SK-N-SH (cell line): Measurements from ENCODE around the gene PRR20G.

Source experiments
- EP300 ChIP-seq, 2 experiments: IDR thresholded peaks; 2 replicates each; pipeline versions ENCODE4 v1.4.0 to v1.6.1; 2012; ENCODE audit warnings: borderline replicate concordance in 1 of 2, low read depth in 1 of 2, low read length in 1 of 2
- FOSL2 ChIP-seq: IDR thresholded peaks from 2 replicates; pipeline ENCODE4 v1.4.0; 2012; ENCODE audit warnings: low read depth, mild to moderate bottlenecking, moderate library complexity, borderline replicate concordance
- FOXJ3 ChIP-seq: sonication (generic); formaldehyde crosslinking; IDR thresholded peaks from 2 replicates; pipeline ENCODE4 v1.5.1; 2020; ENCODE audit warnings: mild to moderate bottlenecking, missing genetic modification reagents
- NFIC ChIP-seq: IDR thresholded peaks from 2 replicates; pipeline ENCODE4 v1.4.0; 2012; ENCODE audit warnings: borderline replicate concordance
- POLR2AphosphoS5 ChIP-seq: IDR thresholded peaks from 2 replicates; pipeline ENCODE4 v1.6.1; 2012; ENCODE audit warnings: low read depth, low read length
- RAD21 ChIP-seq: IDR thresholded peaks from 2 replicates; pipeline ENCODE4 v1.6.1; 2012; ENCODE audit warnings: mild to moderate bottlenecking, low read length
- SMC3 ChIP-seq: IDR thresholded peaks from 2 replicates; pipeline ENCODE4 v1.6.1; 2012; ENCODE audit warnings: low read depth, low read length, improper control_type of control experiment
- TAF1 ChIP-seq: IDR thresholded peaks from 2 replicates; pipeline ENCODE4 v1.6.1; 2012; ENCODE audit warnings: low read depth, mild to moderate bottlenecking, low read length, moderate library complexity, borderline replicate concordance
- TCF12 ChIP-seq: IDR thresholded peaks from 2 replicates; pipeline ENCODE4 v1.4.0; 2012
- YY1 ChIP-seq: IDR thresholded peaks from 2 replicates; pipeline ENCODE4 v1.4.0; 2012; ENCODE audit warnings: low read depth, mild to moderate bottlenecking
- TF ChIP-seq, protein P1 (sequence below): fragments of 200-600 bp; sonication (generic); IDR thresholded peaks from 2 replicates; pipeline ENCODE4 v1.6.1; 2017; ENCODE audit warnings: antibody characterized with exemption, mild to moderate bottlenecking, moderate library complexity
- TF ChIP-seq, protein P2 (sequence below): IDR thresholded peaks from 2 replicates; pipeline ENCODE4 v1.4.0; 2012; ENCODE audit warnings: low read depth
- TF ChIP-seq, protein P3 (sequence below): fragments of 150-350 bp; IDR thresholded peaks from 2 replicates; pipeline ENCODE4 v1.6.1; 2017; ENCODE audit warnings: antibody characterized with exemption, low read length, low read depth, borderline replicate concordance
- TF ChIP-seq, protein P4 (sequence below): IDR thresholded peaks from 2 replicates; pipeline ENCODE4 v1.6.1; 2012; ENCODE audit warnings: mild to moderate bottlenecking, low read depth, low read length, moderate library complexity

DNA sequence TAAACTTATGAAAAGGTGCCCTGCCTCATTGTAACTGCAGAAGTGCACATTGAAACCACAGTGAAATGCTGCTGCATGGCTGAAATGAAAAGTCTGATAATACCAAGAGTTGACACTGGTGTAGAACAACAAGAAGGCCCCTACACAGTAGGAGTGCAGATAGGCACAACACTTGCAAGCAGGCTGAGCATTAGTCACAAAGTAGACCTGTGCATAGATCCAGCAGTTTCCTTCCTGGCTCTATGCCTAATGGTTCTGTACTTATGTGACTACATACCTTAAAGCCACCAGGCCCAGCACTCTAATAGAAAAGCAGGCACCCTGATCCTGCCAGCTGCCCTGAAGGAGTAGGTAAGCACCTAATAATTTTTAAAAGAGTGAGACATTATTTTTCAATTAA, 53.1 kb downstream of the PRR20G start:
- TF ChIP-seq TAF1 (no peak), FOXJ3 (no peak), SMC3 (no peak), EP300 (IDR thresholded peaks at IDR 0.05; ENCODE audit: borderline replicate concordance in 1 of 2, low read depth in 1 of 2, low read length in 1 of 2) (no peak), POLR2AphosphoS5 (no peak), FOSL2 (no peak), RAD21 (no peak), TCF12 (no peak), NFIC (no peak), YY1 (no peak)
- TF ChIP-seq, protein P1, sequence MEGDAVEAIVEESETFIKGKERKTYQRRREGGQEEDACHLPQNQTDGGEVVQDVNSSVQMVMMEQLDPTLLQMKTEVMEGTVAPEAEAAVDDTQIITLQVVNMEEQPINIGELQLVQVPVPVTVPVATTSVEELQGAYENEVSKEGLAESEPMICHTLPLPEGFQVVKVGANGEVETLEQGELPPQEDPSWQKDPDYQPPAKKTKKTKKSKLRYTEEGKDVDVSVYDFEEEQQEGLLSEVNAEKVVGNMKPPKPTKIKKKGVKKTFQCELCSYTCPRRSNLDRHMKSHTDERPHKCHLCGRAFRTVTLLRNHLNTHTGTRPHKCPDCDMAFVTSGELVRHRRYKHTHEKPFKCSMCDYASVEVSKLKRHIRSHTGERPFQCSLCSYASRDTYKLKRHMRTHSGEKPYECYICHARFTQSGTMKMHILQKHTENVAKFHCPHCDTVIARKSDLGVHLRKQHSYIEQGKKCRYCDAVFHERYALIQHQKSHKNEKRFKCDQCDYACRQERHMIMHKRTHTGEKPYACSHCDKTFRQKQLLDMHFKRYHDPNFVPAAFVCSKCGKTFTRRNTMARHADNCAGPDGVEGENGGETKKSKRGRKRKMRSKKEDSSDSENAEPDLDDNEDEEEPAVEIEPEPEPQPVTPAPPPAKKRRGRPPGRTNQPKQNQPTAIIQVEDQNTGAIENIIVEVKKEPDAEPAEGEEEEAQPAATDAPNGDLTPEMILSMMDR = no peak
- TF ChIP-seq, protein P2, sequence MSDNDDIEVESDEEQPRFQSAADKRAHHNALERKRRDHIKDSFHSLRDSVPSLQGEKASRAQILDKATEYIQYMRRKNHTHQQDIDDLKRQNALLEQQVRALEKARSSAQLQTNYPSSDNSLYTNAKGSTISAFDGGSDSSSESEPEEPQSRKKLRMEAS = no peak
- TF ChIP-seq, protein P3, sequence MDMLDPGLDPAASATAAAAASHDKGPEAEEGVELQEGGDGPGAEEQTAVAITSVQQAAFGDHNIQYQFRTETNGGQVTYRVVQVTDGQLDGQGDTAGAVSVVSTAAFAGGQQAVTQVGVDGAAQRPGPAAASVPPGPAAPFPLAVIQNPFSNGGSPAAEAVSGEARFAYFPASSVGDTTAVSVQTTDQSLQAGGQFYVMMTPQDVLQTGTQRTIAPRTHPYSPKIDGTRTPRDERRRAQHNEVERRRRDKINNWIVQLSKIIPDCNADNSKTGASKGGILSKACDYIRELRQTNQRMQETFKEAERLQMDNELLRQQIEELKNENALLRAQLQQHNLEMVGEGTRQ = no peak
- TF ChIP-seq, protein P4, sequence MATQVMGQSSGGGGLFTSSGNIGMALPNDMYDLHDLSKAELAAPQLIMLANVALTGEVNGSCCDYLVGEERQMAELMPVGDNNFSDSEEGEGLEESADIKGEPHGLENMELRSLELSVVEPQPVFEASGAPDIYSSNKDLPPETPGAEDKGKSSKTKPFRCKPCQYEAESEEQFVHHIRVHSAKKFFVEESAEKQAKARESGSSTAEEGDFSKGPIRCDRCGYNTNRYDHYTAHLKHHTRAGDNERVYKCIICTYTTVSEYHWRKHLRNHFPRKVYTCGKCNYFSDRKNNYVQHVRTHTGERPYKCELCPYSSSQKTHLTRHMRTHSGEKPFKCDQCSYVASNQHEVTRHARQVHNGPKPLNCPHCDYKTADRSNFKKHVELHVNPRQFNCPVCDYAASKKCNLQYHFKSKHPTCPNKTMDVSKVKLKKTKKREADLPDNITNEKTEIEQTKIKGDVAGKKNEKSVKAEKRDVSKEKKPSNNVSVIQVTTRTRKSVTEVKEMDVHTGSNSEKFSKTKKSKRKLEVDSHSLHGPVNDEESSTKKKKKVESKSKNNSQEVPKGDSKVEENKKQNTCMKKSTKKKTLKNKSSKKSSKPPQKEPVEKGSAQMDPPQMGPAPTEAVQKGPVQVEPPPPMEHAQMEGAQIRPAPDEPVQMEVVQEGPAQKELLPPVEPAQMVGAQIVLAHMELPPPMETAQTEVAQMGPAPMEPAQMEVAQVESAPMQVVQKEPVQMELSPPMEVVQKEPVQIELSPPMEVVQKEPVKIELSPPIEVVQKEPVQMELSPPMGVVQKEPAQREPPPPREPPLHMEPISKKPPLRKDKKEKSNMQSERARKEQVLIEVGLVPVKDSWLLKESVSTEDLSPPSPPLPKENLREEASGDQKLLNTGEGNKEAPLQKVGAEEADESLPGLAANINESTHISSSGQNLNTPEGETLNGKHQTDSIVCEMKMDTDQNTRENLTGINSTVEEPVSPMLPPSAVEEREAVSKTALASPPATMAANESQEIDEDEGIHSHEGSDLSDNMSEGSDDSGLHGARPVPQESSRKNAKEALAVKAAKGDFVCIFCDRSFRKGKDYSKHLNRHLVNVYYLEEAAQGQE = no peak
